Lower lobe of right lung (tissue), 2 donors: Measurements from ENCODE around the gene VWCE. TPM values are rescaled to one million over a fixed set of nuclear protein-coding genes. Genes with fewer than 3 reads are reported as not detected.
A peak's percentile ranks its signal among the peaks of the same experiment; 100 is the strongest.
"Not testable (repeated sequence)": the region's sequence is repeated elsewhere in the genome, so short reads cannot be mapped to it uniquely, and the experiment has no call there.

Experiments used
- ATAC-seq, 2 donors: fragments of 200-7000 bp; cut with Tn5 transposase; one replicate each; pipeline ENCODE4 v1.9.1; 2020 to 2022; ENCODE audit warnings: mild to moderate bottlenecking in 2 of 2, moderate library complexity in 2 of 2
- DNase-seq: peaks from one replicate; pipeline ENCODE4 v3.0.0-alpha.2; 2020
- H3K27ac ChIP-seq: fragments of 200-600 bp; one replicate; pipeline ENCODE4 v1.8.0; 2022
- H3K27me3 ChIP-seq: fragments of 200-600 bp; one replicate; pipeline ENCODE4 v1.8.0; 2022; ENCODE audit warnings: low read depth
- H3K36me3 ChIP-seq: fragments of 200-600 bp; one replicate; pipeline ENCODE4 v1.8.0; 2022; ENCODE audit warnings: mild to moderate bottlenecking
- H3K4me1 ChIP-seq: fragments of 200-600 bp; one replicate; pipeline ENCODE4 v1.8.0; 2022
- H3K4me3 ChIP-seq: fragments of 200-600 bp; one replicate; pipeline ENCODE4 v1.8.0; 2022; ENCODE audit warnings: mild to moderate bottlenecking
- H3K9me3 ChIP-seq: fragments of 200-600 bp; one replicate; pipeline ENCODE4 v1.8.0; 2022
- intact Hi-C: fragments of 100-400 bp; cut with DNase I; formaldehyde crosslinking; loops from one replicate; pipeline ENCODE4 v1.11.0; 2022
- total RNA-seq: library from RNA; stranded (reverse); fragmentation: NEBNext Ultra II Directional; extraction: Animal tissue kit (Norgen Biotek cat#: 25700); gene quantifications from one replicate; pipeline ENCODE4 v1.2.1, GENCODE V29; 2021
- donor health status: DM: no; HTN: yes; CAD: no; lungs with severe emphysema.

The VWCE gene
- total RNA-seq, 1 donor from 2014 or later: 1.2 TPM

DNA sequence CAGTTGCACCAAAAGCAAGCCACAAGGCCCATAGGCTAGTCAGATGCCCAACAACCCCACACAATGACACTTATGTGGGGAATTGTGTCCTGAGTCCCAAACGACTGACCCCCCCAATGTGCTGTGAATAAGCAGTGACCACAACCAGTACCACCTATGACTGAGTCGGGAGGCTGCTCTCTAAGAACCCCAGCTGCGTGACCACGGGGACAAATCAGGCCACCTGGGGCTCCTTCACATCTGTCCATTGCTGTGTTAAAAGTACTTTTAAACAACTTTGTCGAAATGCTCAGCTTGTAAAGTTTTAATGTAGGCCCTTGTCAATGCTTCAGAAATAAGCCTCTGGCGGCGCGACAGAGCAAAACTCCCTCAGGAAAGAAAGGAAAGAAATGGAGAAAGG, 54.8 kb downstream of the VWCE start:
- H3K9me3 ChIP-seq, ATAC-seq, H3K4me3 ChIP-seq, DNase-seq, H3K4me1 ChIP-seq, H3K27me3 ChIP-seq, H3K27ac ChIP-seq, intact Hi-C loops, H3K36me3 ChIP-seq: not testable (repeated sequence)

DNA sequence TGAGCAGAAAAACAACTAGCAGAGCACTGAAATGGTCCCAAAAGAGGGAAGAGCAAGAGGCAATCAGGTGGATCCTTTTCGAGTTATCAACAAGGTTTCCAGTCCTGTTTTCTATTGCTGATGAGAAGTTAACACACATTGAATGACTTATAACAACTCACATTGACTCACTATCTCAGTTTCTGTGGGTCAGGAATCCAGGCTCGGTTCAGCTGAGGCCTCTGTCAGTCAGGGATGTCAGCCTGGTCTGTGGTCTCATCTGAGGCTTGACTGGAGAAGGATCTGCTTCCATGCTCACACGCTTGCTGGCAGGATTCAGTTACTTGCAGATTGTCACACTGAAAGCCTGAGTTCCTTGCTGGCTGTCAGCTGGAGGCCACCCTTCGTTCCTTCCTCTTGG, 58.0 kb downstream of the VWCE start:
- ATAC-seq, H3K27ac ChIP-seq, H3K27me3 ChIP-seq, H3K4me1 ChIP-seq, H3K4me3 ChIP-seq, DNase-seq, intact Hi-C loops, H3K9me3 ChIP-seq, H3K36me3 ChIP-seq: not testable (repeated sequence)

DNA sequence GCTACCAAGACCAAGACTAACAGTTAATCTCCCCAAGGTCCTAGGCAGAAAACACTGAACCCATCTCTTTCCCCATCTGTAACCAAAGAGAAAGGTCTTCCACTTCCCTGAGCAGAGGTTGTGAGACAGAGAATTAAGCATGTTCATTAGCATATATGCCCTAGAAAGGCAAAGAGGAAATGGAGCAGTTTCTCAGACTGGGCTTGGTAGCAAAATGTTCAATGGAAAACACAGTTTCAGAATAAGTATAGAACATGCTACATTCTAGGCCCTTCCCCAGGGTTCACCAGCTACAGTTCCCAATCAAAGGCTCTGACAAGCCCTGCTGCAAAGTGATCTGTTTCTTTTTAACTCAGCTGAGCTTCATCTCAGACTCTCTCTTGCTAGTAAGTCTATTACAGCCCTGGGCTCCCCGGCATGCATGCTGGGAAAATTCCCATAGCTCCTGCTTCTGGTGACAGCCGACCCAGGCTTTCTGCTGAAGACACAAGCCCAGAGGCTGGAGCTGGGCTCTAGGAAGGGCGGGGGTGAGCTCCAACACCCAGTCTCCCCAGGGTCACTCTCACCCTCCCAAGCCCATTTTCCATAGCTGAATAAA, 62.5 kb downstream of the VWCE start:
- DNase-seq, intact Hi-C loops, H3K27me3 ChIP-seq, H3K36me3 ChIP-seq, H3K27ac ChIP-seq, H3K4me1 ChIP-seq, ATAC-seq, H3K4me3 ChIP-seq, H3K9me3 ChIP-seq: not testable (repeated sequence)

DNA sequence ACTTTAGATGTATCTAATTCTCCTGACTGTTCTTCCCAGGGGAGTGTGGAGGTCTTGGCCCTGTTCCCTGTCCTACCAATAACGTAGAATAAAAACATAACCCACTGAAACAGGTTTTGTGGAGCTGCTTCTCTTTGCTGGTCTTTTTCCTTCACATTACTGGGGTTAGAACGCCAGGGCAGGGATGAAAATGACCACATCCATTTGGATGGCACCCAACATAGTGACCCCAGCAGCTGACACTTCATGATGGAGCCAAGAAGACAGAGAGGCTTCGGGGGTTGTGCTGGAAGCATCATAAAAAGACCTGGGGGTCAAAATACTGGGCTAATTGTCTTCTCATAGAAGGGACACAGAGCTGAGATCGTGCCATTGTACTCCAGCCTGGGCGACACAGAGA, 63.5 kb downstream of the VWCE start:
- H3K27me3 ChIP-seq, DNase-seq, H3K4me1 ChIP-seq, intact Hi-C loops, H3K27ac ChIP-seq, ATAC-seq, H3K4me3 ChIP-seq, H3K9me3 ChIP-seq, H3K36me3 ChIP-seq: not testable (repeated sequence)

DNA sequence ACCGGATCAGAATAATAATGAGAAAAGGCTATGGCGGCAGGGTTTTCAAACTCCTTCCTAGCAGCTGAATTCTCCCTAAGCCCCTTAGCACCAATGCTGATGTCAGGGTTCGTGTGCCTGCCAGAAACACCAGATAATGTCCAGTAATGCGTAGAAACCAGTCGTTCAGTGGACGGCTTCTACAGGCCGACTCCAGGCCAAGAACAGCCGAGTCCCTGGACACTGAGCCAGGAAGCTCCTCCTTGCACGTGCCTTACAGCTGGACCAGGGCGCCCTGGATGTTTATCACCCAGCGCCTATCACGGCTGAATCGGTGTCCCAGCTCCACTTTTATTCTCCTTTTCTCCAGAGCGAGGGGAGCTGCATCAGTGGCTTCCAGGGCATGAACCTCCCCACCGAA, 64.1 kb downstream of the VWCE start:
- H3K4me1 ChIP-seq, H3K9me3 ChIP-seq, H3K36me3 ChIP-seq, H3K27ac ChIP-seq, ATAC-seq, H3K27me3 ChIP-seq, H3K4me3 ChIP-seq, intact Hi-C loops, DNase-seq: not testable (repeated sequence)

DNA sequence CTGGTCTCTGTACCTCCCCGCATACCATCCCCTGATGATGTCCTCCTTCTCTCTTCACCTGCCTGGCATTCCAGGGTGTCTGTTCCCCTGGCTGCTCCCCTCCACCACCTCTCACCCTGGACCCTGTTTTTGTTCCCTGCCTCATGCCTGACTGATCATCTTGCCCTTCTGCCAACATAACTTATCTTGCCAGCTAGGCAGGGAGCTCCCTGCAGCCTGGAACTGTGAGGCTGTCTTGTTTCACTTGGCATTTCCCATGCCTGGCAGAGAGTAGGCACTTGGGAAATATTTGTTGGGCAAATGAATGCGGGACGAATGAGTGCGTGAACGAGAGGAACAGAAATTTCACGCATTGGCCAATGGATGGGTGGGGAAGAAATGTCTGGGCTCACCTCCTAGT, 65.7 kb downstream of the VWCE start:
- H3K27me3 ChIP-seq, DNase-seq, intact Hi-C loops: not testable (repeated sequence)

DNA sequence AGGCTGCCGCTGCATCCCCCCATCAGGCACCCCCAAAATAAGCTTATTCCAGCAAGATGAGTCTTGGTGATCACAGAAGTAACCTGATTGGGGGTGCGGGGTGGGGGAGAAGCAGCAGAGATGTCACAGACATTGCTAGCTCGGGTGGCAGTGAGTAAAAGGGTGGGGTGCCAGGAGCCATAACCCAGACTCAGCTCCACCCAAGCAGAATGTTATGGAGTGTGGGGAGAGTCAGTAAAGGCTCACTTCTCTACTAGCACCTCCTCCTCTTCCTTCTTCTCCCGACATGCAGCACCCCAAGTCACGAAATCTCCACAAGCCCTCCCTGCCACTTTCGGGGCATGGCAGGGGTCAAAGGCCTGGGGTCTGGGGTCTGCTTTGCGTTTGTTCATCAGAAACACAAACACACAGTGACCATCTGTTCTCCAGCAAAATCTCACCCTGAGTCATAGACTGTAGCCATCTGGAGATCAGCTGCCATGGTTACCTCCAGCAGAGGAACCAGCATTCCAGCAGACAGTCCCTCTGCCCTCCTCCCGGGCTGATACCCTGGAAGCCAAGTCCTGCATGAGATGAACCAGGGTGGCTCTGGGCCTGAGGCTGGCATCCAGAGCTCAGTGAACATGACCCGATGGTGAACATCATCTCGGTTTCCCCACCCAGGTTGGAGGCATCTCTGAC, 68.5 kb downstream of the VWCE start:
- ATAC-seq, H3K27ac ChIP-seq, H3K4me1 ChIP-seq, intact Hi-C loops, H3K9me3 ChIP-seq, DNase-seq, H3K27me3 ChIP-seq, H3K36me3 ChIP-seq, H3K4me3 ChIP-seq: not testable (repeated sequence)

More for the DNA sequence above, 65.7 kb downstream of the VWCE start:
- ATAC-seq, H3K9me3 ChIP-seq, H3K27ac ChIP-seq, H3K4me3 ChIP-seq, H3K36me3 ChIP-seq, H3K4me1 ChIP-seq: not testable (repeated sequence)

DNA sequence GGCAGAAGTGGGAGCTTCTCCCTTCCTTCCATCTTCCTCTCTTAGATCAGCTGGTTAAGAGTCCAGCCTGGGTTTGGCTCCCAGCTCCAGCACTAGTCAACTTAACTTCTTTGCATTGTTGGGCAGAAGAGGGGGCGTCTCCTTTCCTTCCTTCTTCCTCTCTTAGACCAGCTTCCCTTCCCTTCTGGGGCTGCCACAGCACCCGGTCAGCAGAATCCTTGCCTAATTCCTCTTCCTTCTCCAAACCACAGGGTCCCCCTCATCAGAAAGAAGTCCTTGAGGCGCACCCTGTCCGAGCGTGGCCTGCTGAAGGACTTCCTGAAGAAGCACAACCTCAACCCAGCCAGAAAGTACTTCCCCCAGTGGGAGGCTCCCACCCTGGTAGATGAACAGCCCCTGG, 72.4 kb downstream of the VWCE start:
- H3K4me3 ChIP-seq, H3K36me3 ChIP-seq, DNase-seq, intact Hi-C loops, H3K27ac ChIP-seq, H3K27me3 ChIP-seq, H3K4me1 ChIP-seq, H3K9me3 ChIP-seq: not testable (repeated sequence)
- peak; percentile 56 to 73 for ATAC-seq

DNA sequence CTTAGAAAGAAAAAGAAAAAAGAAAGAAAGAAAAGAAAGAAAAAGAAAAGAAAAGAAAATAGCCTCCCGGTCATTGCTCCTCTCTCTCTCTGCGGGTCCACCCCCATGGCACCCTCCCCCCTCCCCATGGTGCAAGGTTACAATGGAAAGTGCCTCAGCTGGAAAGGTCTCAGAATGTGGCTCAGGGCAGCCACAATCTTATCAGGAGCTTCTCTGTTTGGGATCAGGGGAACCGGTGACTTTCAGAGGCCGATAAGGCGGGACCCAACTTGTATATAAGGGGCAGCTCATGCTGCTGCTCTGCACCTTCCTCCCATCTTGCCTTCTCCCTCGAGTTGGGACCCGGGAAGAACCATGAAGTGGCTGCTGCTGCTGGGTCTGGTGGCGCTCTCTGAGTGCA, 73.1 kb downstream of the VWCE start, which contains the start of gene PGA4:
Gene PGA4, plus strand, starts transcription at position 301 of the 400 bp plus-strand sequence. Its CDS starts 54 bp downstream, at position 355.
- not testable (repeated sequence) for H3K9me3 ChIP-seq

DNA sequence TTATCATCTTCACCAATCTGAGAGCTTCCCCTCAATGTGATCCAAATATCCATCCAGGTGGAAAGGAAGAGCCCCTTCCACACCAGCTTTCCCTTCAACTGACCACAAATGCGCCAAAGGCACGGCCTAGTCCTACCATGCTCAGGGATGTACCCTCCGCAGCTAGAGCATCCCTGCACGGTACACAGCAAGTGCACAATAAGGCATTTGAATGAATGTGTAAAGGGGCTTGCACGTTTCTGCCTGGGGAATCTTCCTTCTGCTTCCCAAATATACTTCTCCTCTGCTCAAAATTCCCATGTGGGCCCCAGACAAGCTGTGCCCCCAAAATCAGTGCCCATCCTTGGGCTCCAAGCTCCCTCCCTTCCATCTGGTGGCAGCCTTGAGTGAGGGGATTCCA, 76.1 kb downstream of the VWCE start:
- H3K27ac ChIP-seq, H3K27me3 ChIP-seq, ATAC-seq, intact Hi-C loops, DNase-seq, H3K4me1 ChIP-seq, H3K9me3 ChIP-seq, H3K4me3 ChIP-seq, H3K36me3 ChIP-seq: not testable (repeated sequence)

More for the DNA sequence above, 73.1 kb downstream of the VWCE start, which contains the start of gene PGA4:
- DNase-seq, intact Hi-C loops, H3K36me3 ChIP-seq, ATAC-seq, H3K4me1 ChIP-seq, H3K27ac ChIP-seq, H3K4me3 ChIP-seq, H3K27me3 ChIP-seq: not testable (repeated sequence)

DNA sequence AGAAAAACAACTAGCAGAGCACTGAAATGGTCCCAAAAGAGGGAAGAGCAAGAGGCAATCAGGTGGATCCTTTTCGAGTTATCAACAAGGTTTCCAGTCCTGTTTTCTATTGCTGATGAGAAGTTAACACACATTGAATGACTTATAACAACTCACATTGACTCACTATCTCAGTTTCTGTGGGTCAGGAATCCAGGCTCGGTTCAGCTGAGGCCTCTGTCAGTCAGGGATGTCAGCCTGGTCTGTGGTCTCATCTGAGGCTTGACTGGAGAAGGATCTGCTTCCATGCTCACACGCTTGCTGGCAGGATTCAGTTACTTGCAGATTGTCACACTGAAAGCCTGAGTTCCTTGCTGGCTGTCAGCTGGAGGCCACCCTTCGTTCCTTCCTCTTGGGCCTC, 76.8 kb downstream of the VWCE start:
- ATAC-seq: not testable (repeated sequence)

DNA sequence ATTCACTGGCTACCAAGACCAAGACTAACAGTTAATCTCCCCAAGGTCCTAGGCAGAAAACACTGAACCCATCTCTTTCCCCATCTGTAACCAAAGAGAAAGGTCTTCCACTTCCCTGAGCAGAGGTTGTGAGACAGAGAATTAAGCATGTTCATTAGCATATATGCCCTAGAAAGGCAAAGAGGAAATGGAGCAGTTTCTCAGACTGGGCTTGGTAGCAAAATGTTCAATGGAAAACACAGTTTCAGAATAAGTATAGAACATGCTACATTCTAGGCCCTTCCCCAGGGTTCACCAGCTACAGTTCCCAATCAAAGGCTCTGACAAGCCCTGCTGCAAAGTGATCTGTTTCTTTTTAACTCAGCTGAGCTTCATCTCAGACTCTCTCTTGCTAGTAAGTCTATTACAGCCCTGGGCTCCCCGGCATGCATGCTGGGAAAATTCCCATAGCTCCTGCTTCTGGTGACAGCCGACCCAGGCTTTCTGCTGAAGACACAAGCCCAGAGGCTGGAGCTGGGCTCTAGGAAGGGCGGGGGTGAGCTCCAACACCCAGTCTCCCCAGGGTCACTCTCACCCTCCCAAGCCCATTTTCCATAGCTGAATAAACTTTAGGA, 81.3 kb downstream of the VWCE start:
- H3K27ac ChIP-seq, H3K27me3 ChIP-seq, H3K4me1 ChIP-seq, H3K4me3 ChIP-seq, H3K36me3 ChIP-seq, intact Hi-C loops, H3K9me3 ChIP-seq, DNase-seq, ATAC-seq: not testable (repeated sequence)

More for the DNA sequence above, 76.8 kb downstream of the VWCE start:
- H3K9me3 ChIP-seq, intact Hi-C loops, H3K27ac ChIP-seq, H3K27me3 ChIP-seq, DNase-seq, H3K36me3 ChIP-seq, H3K4me1 ChIP-seq, H3K4me3 ChIP-seq: not testable (repeated sequence)

DNA sequence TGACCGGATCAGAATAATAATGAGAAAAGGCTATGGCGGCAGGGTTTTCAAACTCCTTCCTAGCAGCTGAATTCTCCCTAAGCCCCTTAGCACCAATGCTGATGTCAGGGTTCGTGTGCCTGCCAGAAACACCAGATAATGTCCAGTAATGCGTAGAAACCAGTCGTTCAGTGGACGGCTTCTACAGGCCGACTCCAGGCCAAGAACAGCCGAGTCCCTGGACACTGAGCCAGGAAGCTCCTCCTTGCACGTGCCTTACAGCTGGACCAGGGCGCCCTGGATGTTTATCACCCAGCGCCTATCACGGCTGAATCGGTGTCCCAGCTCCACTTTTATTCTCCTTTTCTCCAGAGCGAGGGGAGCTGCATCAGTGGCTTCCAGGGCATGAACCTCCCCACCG, 82.9 kb downstream of the VWCE start:
- DNase-seq, H3K4me3 ChIP-seq, H3K4me1 ChIP-seq, ATAC-seq, intact Hi-C loops, H3K36me3 ChIP-seq, H3K27ac ChIP-seq, H3K27me3 ChIP-seq, H3K9me3 ChIP-seq: not testable (repeated sequence)
